ENCODE data around the gene RAB29. TPM values are rescaled to one million over a fixed set of nuclear protein-coding genes. Genes with fewer than 3 reads are reported as not detected.
"Not testable (repeated sequence)": the region's sequence is repeated elsewhere in the genome, so short reads cannot be mapped to it uniquely, and the experiment has no call there.

The RAB29 gene, protein sequence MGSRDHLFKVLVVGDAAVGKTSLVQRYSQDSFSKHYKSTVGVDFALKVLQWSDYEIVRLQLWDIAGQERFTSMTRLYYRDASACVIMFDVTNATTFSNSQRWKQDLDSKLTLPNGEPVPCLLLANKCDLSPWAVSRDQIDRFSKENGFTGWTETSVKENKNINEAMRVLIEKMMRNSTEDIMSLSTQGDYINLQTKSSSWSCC
- 5.9 TPM for polyA plus RNA-seq (2013, experiment 1 of 2; ENCODE audit: insufficient read length)
- 9.1 TPM for polyA plus RNA-seq (2013, experiment 2 of 2; ENCODE audit: insufficient read length)

DNA sequence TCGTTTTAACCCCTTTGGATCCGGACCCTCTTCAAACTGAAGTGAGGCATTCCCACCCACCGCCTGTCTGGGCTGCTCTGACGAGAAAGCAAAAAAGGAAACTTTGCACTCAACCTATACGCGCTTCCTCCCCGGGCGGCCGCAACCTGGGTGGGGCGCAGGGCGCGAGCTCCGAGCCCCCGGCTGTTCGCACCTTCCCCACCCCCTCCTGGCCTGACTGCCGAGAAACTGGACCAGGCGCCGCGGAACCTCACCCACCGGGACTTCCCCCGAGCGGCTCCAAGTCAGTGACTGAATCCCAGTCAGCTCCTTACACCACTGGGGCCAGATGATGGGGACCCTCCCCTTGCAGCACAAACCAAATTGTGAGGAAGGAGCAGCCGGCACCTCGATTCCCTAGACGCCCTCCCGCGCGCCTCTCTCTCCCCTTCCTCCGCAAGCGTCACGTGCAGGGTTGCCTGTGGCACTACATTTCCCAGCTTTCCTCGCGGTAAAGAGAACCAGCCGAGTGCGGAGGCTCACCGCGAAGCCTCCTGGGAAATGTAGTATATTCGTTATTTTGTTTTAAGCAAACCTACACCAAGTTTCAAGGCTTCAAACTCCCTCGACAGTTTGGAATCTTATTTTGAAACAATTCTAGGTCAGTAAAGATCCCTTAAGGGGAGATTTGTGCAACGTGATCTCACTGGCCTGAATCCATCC is at the start of gene RAB29:
TSS of gene RAB29 (minus strand) at position 468 of the 702 bp plus-strand sequence. CDS start 526 bp downstream, outside the sequence.
- DNase-seq, result peak; percentile 80

DNA sequence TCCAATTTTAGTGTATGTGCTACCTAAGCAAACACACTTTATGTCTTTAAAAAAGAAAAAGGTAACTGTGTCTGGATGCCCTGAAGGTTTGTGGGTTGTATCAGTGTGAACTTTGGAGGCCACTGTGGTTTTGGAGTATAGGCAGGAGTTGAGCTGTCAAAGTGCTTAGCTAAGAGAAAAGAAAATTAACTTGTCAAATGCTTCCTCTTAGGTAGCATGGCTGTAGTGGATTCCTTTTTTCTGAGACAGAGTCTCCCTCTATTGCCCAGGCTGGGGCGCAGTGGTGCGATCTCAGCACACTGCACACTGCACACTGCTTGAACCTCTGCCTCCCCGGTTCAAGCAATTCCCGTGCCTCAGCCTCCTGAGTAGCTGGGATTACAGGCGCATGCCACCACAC is 48.9 kb upstream of the RAB29 start:
- DNase-seq, result no peak

DNA sequence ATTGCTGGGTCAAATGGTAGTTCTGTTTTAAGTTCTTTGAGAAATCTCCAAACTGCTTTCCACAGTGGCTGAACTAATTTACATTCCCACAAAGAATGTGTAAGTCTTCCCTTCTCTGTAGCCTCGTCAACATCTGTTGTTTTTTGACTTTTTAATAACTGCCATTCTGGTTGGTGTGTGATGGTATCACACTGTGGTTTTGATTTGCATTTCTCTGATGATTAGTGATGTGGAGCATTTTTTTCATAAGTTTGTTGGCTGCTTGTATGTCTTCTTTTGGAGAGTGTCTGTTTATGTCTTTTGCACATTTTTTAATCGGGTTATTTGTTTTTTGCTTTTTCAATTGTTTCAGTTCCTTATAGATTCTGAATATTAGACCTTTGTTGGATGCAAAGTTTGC is 48.0 kb upstream of the RAB29 start:
- not testable (repeated sequence) for DNase-seq

DNA sequence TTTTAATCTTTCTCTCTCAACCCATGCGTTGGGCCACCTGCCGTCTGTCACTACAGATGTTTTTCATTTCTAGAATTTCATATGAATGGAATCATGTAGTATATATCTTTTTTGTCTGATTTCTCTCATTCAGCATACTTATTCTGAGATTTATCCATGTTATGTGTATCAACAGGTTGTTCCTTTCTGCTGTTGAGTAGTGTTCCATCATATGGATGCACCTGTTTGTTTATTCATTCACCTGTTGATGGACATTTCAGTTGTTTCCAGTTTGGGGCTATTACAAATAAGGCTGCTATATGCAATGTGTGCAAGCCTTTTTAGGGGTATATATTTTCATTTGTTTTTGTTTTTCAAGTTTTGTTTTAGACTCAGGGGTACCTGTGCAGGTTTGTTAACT is 47.1 kb upstream of the RAB29 start:
- DNase-seq, result no peak

DNA sequence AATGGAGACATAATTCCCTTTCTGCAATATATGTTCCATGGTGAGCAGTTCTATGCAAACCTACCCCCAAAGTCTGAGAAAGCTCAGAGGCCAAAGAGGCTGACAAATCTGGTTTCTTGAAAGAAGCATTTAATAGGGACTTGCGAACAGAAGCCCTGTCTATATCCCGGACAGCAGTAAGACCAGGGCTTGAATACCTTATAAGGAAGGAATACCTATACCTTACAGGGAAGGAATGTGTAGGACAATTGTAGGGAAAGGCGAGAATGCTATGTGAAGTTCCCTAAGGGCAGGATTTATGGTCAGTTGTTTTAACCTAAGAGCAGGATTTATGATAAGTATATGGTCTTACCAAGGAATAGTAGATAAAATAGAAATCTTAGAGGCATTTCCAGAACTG is 42.7 kb upstream of the RAB29 start:
- no peak for DNase-seq

DNA sequence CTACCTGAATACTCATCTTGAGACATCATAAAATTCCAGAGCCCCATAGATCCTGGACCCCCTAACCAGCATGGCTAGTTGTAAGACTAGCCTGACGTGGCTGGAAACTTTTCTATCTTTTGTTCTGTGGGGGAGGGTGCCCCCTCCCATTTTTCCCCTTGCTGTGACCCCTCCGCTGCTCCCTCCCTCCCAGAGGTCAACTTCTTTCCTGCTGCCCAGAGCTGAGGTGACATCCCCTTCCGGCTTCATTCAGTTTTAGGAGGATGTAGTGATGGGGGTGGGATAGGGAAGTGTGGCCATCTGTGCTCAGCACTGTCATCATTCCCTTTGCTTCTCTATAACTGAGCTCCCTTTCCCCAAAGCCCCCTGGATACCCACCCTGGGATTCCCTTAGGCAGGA is 42.1 kb upstream of the RAB29 start:
- DNase-seq, result no peak

DNA sequence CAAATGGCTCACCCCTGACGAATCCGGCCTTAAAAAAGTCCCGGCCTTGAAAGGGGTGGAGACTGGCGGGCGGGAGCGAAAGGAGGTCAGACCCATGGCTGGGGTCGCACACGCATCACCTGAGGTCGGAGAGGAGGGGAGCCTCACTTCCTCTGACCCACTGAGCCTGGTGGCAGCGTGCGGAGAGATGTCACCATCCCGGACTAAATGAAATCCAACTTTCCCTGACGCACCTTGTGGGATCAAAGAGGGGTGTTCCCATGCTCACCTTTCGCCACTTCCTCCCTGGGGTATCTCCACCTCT is 38.4 kb upstream of the RAB29 start:
- peak; percentile 78 for DNase-seq

DNA sequence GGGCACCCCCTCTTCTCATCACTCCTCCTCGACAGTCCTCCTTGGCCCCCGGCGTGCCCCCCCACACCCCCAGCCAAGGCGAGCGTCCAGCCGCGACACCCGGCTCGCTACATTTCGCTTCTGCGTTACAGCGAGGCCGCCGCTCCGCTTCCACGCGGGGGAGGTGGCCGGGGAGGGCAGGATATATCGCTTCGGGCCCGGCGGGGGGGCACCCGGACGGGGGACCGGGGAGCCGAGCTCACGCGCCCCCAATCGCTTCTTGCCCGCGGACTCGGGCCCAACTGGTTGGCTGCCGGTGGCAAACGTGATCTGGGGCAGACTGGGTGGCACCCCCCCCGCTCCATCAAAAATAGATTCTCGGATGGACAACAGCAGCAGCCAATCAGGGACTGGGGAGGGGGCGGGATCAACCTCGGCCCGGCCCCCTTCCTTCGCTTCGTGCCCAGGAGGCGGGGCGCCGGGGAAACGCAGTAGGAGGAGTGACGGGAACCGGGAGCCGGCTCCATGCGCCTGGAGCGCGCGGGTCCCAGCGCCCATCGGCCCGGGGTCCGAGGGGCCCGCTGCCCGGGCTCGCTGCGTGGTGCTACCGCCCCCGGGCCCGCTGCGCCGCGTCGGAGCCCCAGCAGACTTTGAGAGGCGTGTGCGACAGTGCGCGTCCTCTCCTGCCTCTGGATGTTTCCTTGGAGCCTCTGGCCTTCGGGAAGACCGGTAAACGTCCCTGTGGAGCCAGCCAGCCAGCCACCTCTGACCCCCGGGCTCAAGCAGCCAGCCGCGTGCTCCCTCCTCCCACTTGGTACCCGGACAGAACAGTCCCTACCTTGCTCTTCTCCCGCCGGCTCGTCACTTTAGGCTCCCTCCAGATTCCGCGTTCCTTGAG is 37.8 kb upstream of the RAB29 start, which contains the start of gene SLC41A1:
TSS of gene SLC41A1 (minus strand) at position 321 of the 877 bp plus-strand sequence. CDS start 2,757 bp downstream, outside the sequence.
- DNase-seq, result peak; percentile 91

DNA sequence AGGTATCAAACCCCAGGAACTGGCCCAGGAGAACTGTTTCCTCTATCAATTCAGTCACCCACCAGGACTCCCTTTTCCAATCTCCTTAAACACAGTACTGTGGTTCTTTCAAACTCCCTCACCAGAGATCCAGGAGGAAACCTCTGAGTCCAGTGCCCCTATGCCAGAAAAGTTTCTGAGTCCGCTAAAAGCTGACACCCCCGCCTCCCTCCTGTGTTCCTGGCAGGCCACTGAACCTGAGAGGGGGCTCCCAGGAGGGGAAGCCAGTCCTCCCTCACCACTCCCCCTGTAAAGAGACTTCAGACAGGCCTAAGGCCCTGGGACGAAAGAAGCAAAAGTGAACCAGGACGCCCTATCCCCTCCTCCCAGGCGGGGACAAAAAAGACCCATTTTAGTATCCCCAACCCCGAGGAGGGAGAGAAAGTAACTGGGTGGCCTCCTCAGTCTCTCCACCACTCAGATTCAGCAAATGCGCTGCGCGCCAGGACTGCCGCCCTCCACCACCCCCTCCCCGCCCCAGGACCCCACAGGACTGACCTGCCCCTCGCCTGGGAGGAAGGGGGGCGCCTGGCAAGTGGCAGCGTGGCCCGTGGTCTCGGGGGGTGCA is 37.1 kb upstream of the RAB29 start:
- DNase-seq, result peak; percentile 22

DNA sequence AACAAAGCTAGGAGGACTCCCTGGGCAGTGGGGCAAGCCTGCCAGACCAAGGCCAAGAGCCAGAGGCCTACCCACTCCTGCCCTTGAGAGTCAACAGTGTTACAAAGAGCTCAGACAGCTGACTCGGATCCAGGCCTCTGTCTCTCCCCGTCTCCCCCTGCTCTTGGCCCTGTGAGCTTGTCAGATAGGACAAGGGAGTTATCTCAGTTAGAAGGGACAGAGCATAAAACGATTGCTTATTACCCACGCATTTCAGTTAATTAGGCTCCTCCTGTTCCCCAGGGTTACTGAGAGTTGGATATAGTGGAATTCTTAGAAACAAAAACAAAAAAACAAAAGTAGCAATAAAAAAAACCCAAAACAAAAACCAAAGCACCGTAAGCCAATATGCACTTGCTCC is 36.4 kb upstream of the RAB29 start:
- no peak for DNase-seq

DNA sequence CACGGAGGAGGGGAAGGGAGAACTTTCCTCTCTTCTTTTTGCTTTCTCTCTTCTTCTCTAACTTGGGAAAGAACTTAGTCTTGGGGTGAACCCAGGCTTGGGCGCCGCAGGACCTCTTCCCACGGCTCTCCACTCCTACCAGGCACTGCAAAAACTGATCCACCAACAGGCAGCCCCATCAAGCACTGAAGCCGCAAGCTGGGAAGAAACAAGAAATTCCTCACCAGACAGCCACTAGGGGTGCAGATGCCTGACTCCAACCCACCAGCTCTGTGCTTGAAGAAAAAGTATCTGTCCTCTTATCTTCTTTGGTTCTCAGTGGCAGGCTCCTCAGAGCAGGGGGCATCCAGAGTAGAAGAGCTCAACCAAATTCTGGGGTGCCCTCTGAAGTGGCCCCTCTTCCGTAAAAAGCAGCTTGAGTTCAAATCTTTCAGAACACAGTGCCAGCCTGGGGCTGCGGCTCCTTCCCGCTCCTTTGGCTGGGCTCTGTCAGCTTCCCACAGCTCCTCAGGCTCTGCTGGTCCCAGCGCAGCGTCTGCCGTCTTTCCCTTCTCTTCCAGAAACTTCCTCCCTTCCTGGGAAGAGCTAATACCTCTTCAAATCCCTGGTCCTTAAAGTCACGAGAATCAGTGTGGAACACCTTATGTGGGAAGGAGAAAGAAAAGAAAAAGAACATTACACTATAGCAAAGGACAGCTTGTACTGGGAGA is 35.3 kb upstream of the RAB29 start:
- peak; percentile 21 for DNase-seq

DNA sequence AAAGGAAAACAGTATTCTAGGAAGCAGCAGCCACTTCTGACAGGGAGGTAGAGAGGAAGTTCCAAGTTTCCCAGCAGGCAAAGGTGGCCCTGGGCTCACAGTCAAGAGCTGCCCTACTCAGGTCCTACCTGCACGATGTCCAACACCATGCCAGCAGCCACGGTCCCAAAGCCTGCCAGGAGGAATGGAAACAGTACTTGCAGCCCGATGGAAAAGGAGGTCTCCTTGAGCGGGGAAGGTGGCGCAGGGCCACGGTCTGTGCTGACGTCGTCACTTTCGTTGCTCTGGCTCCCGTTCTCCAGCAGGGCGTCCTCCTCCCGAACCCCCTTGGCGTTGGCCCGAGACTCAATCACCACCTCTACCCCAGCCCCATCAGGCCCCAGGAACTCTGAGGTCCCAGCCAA is 34.7 kb upstream of the RAB29 start:
- no peak for DNase-seq

DNA sequence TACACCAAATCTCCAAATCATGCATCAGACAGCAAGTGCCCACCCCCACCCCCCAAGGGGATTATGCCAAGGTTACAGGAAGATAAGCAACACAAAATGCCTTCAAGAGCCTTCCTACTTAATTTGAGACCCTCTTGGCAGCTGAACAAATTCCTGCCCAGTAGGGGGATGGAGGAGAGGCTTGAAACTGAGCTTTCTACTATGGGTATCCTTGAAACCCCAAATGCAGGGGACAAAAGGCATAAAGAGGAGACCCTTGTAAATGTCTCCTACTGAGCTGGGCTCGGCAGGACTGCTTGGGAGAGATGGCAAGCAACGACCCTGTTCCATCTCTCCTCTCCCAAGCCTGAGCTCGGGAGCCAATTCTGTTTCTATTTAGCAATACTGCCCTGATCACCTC is 34.2 kb upstream of the RAB29 start:
- DNase-seq, result no peak

DNA sequence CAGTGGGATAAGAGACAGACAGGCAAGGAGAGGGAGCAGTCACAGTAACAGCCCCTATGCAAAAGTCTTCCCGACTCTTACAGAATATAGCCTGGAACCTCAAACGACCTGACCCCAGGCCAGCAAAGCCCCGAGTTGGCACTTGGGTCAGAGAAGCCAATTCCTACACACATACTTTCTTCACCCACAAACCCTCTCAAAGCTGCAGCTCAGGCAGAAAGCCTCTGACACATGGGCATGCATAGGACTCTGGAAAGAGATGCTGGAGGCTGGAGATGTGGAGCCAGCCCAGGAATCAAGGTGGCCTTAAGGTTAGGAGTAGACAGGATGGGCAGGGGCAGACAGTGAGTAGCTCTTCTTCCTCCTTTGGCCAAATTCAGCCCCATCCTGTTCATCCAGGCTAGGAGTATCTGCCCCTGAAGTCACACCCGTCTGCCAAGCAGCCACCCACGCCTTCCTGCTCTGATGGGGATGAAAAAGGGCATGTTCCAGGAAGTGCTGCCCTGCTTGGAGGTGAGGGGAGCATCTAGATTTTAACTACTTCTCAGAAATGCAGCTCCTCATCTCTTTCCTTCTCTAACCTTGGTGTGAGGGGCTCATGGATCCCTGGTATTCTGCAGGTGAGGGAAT is 29.9 kb upstream of the RAB29 start:
- no peak for DNase-seq

DNA sequence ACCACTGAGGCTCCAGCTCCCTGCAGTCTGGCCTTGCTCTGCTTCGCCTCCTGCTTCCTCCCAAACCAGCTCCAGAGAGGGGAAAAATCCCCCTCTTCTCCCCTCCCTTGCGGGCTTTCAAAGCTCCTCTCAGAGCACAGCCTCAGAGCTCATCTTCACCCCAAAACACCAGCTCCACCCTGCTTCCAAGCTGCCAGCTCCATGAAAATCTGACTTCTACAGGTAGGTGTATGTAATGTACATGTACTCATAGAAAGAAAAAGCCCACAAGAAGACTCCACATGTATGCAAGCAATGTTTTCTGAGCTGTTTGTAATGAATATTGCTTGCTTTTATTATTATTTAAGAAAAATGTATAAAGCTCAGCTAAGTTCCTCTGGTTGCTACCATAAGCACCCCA is 29.3 kb upstream of the RAB29 start:
- DNase-seq, result no peak

DNA sequence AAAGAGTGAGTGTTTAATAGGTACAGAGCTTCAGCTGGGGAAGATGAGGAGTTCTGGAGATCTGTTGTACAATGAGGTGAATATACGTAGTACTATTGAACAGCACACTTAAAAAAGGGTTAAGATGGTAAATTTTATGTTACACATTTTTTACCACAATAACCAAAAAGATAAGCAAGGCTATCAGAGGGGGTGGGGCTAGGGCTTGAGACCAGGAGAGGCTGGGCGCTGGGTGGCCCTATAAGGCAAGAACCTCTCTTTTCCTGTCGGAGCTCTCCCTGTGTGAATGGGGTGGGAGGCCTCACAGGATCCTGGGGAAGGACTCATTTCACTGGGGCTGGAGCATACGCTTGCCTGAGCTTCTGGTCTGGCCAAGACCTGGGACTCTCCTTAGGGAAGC is 28.7 kb upstream of the RAB29 start:
- DNase-seq, result no peak

DNA sequence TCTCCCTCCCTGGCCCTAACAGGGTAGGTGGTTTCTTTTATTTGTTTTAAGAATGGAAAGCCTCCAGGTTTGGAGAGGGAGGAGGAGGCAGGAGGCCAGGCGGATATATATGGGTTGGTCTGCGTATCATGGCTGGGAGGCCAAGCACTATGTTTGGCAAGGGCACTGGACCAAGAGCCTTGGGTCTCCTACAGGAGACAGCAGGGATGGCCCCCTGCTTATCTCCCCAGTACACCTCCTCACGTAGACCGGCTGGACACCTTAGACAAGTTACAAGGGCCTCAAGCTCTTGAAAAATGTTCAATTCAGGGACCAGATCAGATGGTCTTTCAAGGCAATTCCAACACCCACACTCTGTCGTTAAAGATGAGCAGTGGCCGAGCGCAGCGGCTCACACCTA is 26.8 kb upstream of the RAB29 start:
- DNase-seq, result no peak

DNA sequence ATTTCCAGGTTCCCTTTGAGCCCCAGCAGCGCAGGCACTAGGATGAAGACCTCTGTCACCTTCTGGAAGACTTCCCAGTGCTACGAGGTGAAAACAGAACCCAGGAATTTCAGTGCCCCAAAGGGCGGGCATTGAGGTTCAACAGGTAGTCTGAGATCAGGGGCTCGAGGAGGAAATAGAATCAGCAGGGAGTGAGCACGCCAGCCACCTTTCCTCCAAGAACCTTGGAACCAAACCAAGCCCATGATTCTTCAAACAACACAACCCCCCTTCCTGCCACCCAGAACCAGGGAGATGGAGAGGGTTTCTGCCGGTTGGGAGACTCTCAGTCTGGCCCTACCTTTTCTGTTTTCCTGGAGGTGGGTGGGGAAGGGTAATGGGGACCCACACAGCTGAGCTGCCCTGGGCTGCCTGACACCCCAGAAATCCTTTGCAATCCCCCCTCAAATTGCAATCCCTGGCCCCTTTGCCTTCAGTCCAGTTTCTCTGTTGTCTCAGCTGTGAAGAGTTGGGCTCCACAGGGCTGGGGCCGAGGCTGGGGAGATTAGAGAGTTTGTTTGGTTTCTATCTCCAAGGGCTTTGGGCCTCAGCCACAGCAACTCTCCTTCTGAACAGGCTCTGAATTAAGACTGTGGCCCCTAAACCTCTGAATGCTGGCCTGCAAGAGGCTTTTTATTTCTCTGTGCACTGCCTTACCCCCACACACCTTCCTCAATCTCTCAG is 25.9 kb upstream of the RAB29 start:
- DNase-seq, result no peak

DNA sequence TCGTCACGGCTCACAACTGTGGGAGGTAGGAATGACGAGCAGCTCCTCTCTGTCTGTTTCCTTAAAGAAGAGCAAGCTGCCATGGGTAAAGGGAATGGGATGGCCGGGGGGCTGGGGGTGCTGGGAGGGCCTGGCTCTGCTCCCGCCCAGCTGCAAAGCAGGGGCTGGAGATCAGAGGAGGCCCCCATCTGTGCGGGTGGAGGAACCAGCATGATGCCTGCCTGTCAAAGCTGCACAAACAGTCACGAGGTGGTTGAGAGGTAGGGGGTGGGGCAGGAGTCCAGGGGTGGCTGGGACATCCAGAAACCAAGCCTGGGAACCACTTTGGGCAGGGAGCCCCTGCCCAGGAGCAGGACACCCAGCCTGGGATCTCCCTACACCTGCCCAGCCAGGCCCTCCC is 25.1 kb upstream of the RAB29 start:
- no peak for DNase-seq

DNA sequence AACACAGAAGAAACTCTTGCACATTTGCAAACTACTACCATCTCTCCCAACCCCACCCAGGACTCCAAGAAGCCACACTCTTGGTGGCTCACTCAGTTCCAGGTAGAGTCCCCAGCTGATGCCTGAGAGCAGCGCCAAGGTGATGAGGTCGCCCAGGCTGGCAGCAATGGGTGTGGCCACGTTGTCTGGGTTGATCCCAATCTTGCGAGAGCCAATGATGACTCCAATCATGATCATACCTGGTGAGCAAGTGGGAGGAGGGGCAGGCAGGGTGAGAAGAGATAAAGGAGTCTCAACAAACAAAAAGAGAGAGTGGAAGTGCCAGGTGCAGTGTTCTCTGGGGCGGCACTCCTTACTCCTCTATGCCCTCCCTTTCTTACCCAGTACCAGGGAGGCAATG is 23.3 kb upstream of the RAB29 start:
- no peak for DNase-seq

DNA sequence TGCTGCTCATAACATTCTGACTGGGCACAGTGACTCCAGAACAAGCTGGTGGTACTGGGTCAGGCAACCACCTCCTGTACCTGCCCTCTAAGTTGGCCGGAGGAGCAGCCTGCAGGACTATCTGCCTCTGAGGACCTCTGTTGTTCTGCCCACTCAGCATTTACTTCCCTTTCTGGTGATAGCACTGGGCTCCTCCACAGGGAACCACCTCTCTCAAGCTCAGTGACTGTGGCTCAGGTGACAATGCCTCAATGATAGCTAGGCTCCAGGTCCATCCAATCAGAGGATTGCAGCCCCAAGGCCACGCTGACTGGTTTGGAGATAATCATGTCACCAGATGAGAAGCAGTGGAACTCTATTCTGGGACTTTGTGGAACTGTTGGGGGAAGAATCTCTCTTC is 21.9 kb upstream of the RAB29 start:
- DNase-seq, result no peak

All from fibroblast of skin of back (primary cell).